Coronary artery (tissue), 2 donors: ENCODE results near the gene LAMB3.

Source experiments
- DNase-seq: peaks from one replicate; pipeline ENCODE4 v3.0.0-alpha.2; 2017; ENCODE audit warnings: low spot score
- H3K27ac ChIP-seq, 2 donors: fragments of 200-600 bp; sonication (generic); one replicate each; pipeline ENCODE4 v1.5.1; 2016 to 2019
- H3K4me3 ChIP-seq: fragments of 200-600 bp; sonication (generic); 2 replicates; pipeline ENCODE4 v1.5.1; 2016; ENCODE audit warnings: mild to moderate bottlenecking, moderate library complexity
- CTCF ChIP-seq: fragments of 200-600 bp; sonication (generic); IDR thresholded peaks from one replicate; pipeline ENCODE4 v1.5.1; 2019; ENCODE audit warnings: antibody characterized with exemption

LAMB3 gene

GRCh38 chr1:209595599-209596285, 56.5 kb downstream of the LAMB3 start:
- no peak for TF ChIP-seq CTCF
- Histone ChIP-seq H3K27ac (no peak overlapping the region), H3K4me3 (no peak overlapping the region)
- no peak for DNase-seq

- DNase-seq = no peak
- no peak for TF ChIP-seq CTCF
- Histone ChIP-seq H3K27ac (no peak overlapping the region), H3K4me3 (no peak overlapping the region)
These were observed 57.2 kb downstream of the LAMB3 start for GRCh38 chr1:209595028-209595427.

- TF ChIP-seq CTCF = no peak
- H3K4me3 ChIP-seq = no peak overlapping the region
- H3K27ac ChIP-seq = no peak overlapping the region
- DNase-seq = no peak
These were observed 57.8 kb downstream of the LAMB3 start for GRCh38 chr1:209594440-209594839.

GRCh38 chr1:209593747-209594146, 58.5 kb downstream of the LAMB3 start:
- Histone ChIP-seq H3K4me3 (no peak overlapping the region), H3K27ac (no peak overlapping the region)
- no peak for TF ChIP-seq CTCF
- DNase-seq = no peak

GRCh38 chr1:209590405-209590804, 61.8 kb downstream of the LAMB3 start:
- peak; percentile 15 for TF ChIP-seq CTCF
- Histone ChIP-seq H3K27ac (no peak overlapping the region), H3K4me3 (no peak overlapping the region)
- DNase-seq = no peak

GRCh38 chr1:209589863-209590262, 62.4 kb downstream of the LAMB3 start:
- TF ChIP-seq CTCF = no peak
- H3K27ac ChIP-seq = no peak overlapping the region
- H3K4me3 ChIP-seq = no peak overlapping the region
- no peak for DNase-seq

- no peak for TF ChIP-seq CTCF
- DNase-seq = no peak
- no peak overlapping the region for H3K27ac ChIP-seq
- no peak overlapping the region for H3K4me3 ChIP-seq
These were observed 62.8 kb downstream of the LAMB3 start for GRCh38 chr1:209589440-209589839.
